ENCODE results near the gene SNX27. TPM values are rescaled to one million over a fixed set of nuclear protein-coding genes. Genes with fewer than 3 reads are reported as not detected.

SNX27 gene
- total RNA-seq, 1 donor from 2014 or later: 50.0 TPM

GRCh38 chr1:151570819-151571218 is 41.0 kb upstream of the SNX27 start:
- no peak for TF ChIP-seq CTCF (IDR thresholded peaks at IDR 0.05; ENCODE audit: unreplicated experiment)
- H3K27me3 Mint-ChIP-seq: no peaks in the 10 kb centered on the region
- no peak overlapping the region for H3K27ac Mint-ChIP-seq
- no peak for DNase-seq (ENCODE audit: low spot score, unreplicated experiment)
- H3K4me1 Mint-ChIP-seq (ENCODE audit: low read depth): no peaks in the 10 kb centered on the region
- peaks cover 18% of the 10 kb centered on the region for H3K36me3 Mint-ChIP-seq (ENCODE audit: insufficient read depth)
- no peak overlapping the region for H3K4me3 Mint-ChIP-seq (ENCODE audit: low read depth)
- H3K9me3 Mint-ChIP-seq (ENCODE audit: low read depth): no peaks in the 10 kb centered on the region

- Mint-ChIP-seq H3K27ac (no peak overlapping the region), H3K27me3 (no peaks in the 10 kb centered on the region), H3K4me1 (ENCODE audit: low read depth) (no peaks in the 10 kb centered on the region), H3K36me3 (ENCODE audit: insufficient read depth) (peaks cover 13% of the 10 kb centered on the region), H3K4me3 (ENCODE audit: low read depth) (no peak overlapping the region), H3K9me3 (ENCODE audit: low read depth) (no peaks in the 10 kb centered on the region)
- TF ChIP-seq CTCF (IDR thresholded peaks at IDR 0.05; ENCODE audit: unreplicated experiment): no peak
- no peak for DNase-seq (ENCODE audit: low spot score, unreplicated experiment)
Observed at GRCh38 chr1:151574575-151575529, 37.0 kb upstream of the SNX27 start.

- no peaks in the 10 kb centered on the region for H3K9me3 Mint-ChIP-seq (ENCODE audit: low read depth)
- no peaks in the 10 kb centered on the region for H3K27me3 Mint-ChIP-seq
- TF ChIP-seq CTCF (IDR thresholded peaks at IDR 0.05; ENCODE audit: unreplicated experiment): no peak
- peaks cover 15% of the 10 kb centered on the region for H3K36me3 Mint-ChIP-seq (ENCODE audit: insufficient read depth)
- H3K4me1 Mint-ChIP-seq (ENCODE audit: low read depth): no peaks in the 10 kb centered on the region
- H3K27ac Mint-ChIP-seq: no peak overlapping the region
- H3K4me3 Mint-ChIP-seq (ENCODE audit: low read depth): no peak overlapping the region
- no peak for DNase-seq (ENCODE audit: low spot score, unreplicated experiment)
Observed at GRCh38 chr1:151577173-151577572, 34.7 kb upstream of the SNX27 start.

GRCh38 chr1:151578941-151579340 is 32.9 kb upstream of the SNX27 start:
- Mint-ChIP-seq H3K27ac (no peak overlapping the region), H3K4me3 (ENCODE audit: low read depth) (no peak overlapping the region), H3K36me3 (ENCODE audit: insufficient read depth) (peaks cover 14% of the 10 kb centered on the region), H3K27me3 (no peaks in the 10 kb centered on the region), H3K9me3 (ENCODE audit: low read depth) (no peaks in the 10 kb centered on the region), H3K4me1 (ENCODE audit: low read depth) (no peaks in the 10 kb centered on the region)
- DNase-seq (ENCODE audit: low spot score, unreplicated experiment): no peak
- no peak for TF ChIP-seq CTCF (IDR thresholded peaks at IDR 0.05; ENCODE audit: unreplicated experiment)

- Mint-ChIP-seq H3K9me3 (ENCODE audit: low read depth) (no peaks in the 10 kb centered on the region), H3K27me3 (no peaks in the 10 kb centered on the region), H3K36me3 (ENCODE audit: insufficient read depth) (peaks cover 12% of the 10 kb centered on the region), H3K27ac (peak overlapping the region; percentile 64), H3K4me3 (ENCODE audit: low read depth) (no peak overlapping the region), H3K4me1 (ENCODE audit: low read depth) (no peaks in the 10 kb centered on the region)
- DNase-seq (ENCODE audit: low spot score, unreplicated experiment): no peak
- TF ChIP-seq CTCF (IDR thresholded peaks at IDR 0.05; ENCODE audit: unreplicated experiment): no peak
Observed at GRCh38 chr1:151579436-151580225, 32.2 kb upstream of the SNX27 start.

Data from progenitor cell of endocrine pancreas (in vitro differentiated cells).